ENCODE measurements around the gene GLG1. TPM values are rescaled to one million over a fixed set of nuclear protein-coding genes. Genes with fewer than 3 reads are reported as not detected.
"Not testable (repeated sequence)": the region's sequence is repeated elsewhere in the genome, so short reads cannot be mapped to it uniquely, and the experiment has no call there.

The GLG1 gene
- total RNA-seq, 1 experiment from 2014 or later: 117 TPM

- POLR2A ChIA-PET (ENCODE audit: unreplicated experiment); H3K9me2 ChIP-seq (ENCODE audit: insufficient read depth); BruUV-seq (replicated peaks); H3K4me2 ChIP-seq; H3K27me3 ChIP-seq (ENCODE audit: insufficient read depth, low read depth); H2AFZ ChIP-seq; H3K9me3 ChIP-seq (ENCODE audit: insufficient read depth, low read depth); H3K79me2 ChIP-seq (ENCODE audit: low read depth); H3F3A ChIP-seq (ENCODE audit: insufficient read depth, low read depth); CTCF ChIA-PET; H3K4me3 ChIP-seq; H4K20me1 ChIP-seq (ENCODE audit: insufficient read depth); H3K4me1 ChIP-seq (replicated peaks; ENCODE audit: insufficient read depth); H3K36me3 ChIP-seq (ENCODE audit: low read depth); H3K27ac ChIP-seq: not testable (repeated sequence)
- TF ChIP-seq, protein P1, sequence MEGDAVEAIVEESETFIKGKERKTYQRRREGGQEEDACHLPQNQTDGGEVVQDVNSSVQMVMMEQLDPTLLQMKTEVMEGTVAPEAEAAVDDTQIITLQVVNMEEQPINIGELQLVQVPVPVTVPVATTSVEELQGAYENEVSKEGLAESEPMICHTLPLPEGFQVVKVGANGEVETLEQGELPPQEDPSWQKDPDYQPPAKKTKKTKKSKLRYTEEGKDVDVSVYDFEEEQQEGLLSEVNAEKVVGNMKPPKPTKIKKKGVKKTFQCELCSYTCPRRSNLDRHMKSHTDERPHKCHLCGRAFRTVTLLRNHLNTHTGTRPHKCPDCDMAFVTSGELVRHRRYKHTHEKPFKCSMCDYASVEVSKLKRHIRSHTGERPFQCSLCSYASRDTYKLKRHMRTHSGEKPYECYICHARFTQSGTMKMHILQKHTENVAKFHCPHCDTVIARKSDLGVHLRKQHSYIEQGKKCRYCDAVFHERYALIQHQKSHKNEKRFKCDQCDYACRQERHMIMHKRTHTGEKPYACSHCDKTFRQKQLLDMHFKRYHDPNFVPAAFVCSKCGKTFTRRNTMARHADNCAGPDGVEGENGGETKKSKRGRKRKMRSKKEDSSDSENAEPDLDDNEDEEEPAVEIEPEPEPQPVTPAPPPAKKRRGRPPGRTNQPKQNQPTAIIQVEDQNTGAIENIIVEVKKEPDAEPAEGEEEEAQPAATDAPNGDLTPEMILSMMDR (conservative IDR thresholded peaks at IDR 0.05): peak; percentile 88
- intact Hi-C loops (cut with micrococcal nuclease; ENCODE audit: unreplicated experiment): loop anchor here (10.0 kb wide), 1 partner anchor 125 kb away; no protein-coding TSS in a partner anchor
- DNase-seq: peak in 1 of 2 experiments; percentile 32
Measured at GRCh38 chr16:74430036-74430712, 176.7 kb downstream of the GLG1 start.

- H3K9me2 ChIP-seq (ENCODE audit: insufficient read depth); POLR2A ChIA-PET (ENCODE audit: unreplicated experiment); intact Hi-C loops (cut with micrococcal nuclease; ENCODE audit: unreplicated experiment); H2AFZ ChIP-seq; H3K4me2 ChIP-seq; BruUV-seq (replicated peaks); H3K79me2 ChIP-seq (ENCODE audit: low read depth); H3K4me3 ChIP-seq; H3K27me3 ChIP-seq (ENCODE audit: insufficient read depth, low read depth); DNase-seq; H3K4me1 ChIP-seq (replicated peaks; ENCODE audit: insufficient read depth); H4K20me1 ChIP-seq (ENCODE audit: insufficient read depth); H3K36me3 ChIP-seq (ENCODE audit: low read depth); H3K27ac ChIP-seq; H3F3A ChIP-seq (ENCODE audit: insufficient read depth, low read depth); CTCF ChIA-PET; H3K9me3 ChIP-seq (ENCODE audit: insufficient read depth, low read depth): not testable (repeated sequence)
Measured at GRCh38 chr16:74428493-74428892, 178.4 kb downstream of the GLG1 start.

- CTCF ChIA-PET: interaction anchor here (0.6 kb wide), 1 partner anchor 113 kb away, joined by 3 read pairs; no protein-coding TSS in a partner anchor
- H2AFZ ChIP-seq; H3K4me3 ChIP-seq; H3K9me3 ChIP-seq (ENCODE audit: insufficient read depth, low read depth); H3K36me3 ChIP-seq (ENCODE audit: low read depth); H3K27me3 ChIP-seq (ENCODE audit: insufficient read depth, low read depth); POLR2A ChIA-PET (ENCODE audit: unreplicated experiment); H3K4me2 ChIP-seq; H3K27ac ChIP-seq; H3K9me2 ChIP-seq (ENCODE audit: insufficient read depth); H3K79me2 ChIP-seq (ENCODE audit: low read depth); intact Hi-C loops (cut with micrococcal nuclease; ENCODE audit: unreplicated experiment); BruUV-seq (replicated peaks); H3F3A ChIP-seq (ENCODE audit: insufficient read depth, low read depth); H3K4me1 ChIP-seq (replicated peaks; ENCODE audit: insufficient read depth); H4K20me1 ChIP-seq (ENCODE audit: insufficient read depth); DNase-seq: not testable (repeated sequence)
Measured at GRCh38 chr16:74425751-74426150, 181.2 kb downstream of the GLG1 start.

DNA sequence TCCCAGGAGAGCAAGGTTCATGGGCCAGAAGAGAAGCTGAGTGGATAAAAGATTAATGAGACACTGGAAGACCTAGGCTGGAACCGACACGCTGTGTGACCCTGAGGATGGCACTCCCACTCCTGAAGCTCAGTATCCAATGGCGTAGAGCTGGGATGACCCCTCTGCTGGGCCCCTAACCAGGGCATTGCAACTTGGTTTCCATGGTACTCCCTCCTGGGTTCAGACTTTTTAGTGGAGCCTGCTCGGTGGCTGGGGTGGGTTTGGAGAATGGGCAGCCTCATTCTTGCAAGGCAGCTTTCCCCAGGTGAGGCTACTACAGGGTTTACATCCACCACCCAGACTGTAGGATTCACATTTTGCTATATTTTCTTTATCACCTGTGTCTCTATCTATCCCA, 183.2 kb downstream of the GLG1 start:
- POLR2A ChIA-PET (ENCODE audit: unreplicated experiment); H3K36me3 ChIP-seq (ENCODE audit: low read depth); H4K20me1 ChIP-seq (ENCODE audit: insufficient read depth); DNase-seq; H3K79me2 ChIP-seq (ENCODE audit: low read depth); BruUV-seq (replicated peaks); H3F3A ChIP-seq (ENCODE audit: insufficient read depth, low read depth); H3K4me2 ChIP-seq; H3K4me3 ChIP-seq; H3K27me3 ChIP-seq (ENCODE audit: insufficient read depth, low read depth); intact Hi-C loops (cut with micrococcal nuclease; ENCODE audit: unreplicated experiment); H3K9me2 ChIP-seq (ENCODE audit: insufficient read depth); H3K27ac ChIP-seq; H3K9me3 ChIP-seq (ENCODE audit: insufficient read depth, low read depth); H2AFZ ChIP-seq; H3K4me1 ChIP-seq (replicated peaks; ENCODE audit: insufficient read depth): not testable (repeated sequence)
- CTCF ChIA-PET: interaction anchor here (0.6 kb wide), 1 partner anchor 99 kb away, joined by 4 read pairs; no protein-coding TSS in a partner anchor

DNA sequence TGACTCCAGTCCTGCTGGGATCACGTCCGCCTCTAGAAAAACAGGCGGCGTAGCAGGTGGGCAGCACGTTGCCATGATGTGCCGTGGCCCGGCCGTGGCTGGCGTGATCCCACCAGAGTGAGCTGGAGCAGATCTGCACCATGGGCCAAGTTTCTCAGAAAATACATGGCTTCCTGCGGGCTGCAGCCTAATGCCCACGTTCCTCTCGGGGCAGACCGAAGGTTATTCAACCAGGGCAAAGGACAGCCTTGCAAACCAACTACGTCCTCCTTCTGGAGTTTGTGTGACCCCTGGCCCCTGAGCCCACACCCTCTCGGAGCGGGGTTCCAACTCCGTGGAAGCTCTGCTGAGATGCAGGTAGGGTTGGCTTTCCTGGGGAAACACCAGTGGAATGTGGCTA, 184.8 kb downstream of the GLG1 start:
- H3K4me2 ChIP-seq; BruUV-seq (replicated peaks); CTCF ChIA-PET; H3K4me3 ChIP-seq; DNase-seq; H3K9me3 ChIP-seq (ENCODE audit: insufficient read depth, low read depth); H3K9me2 ChIP-seq (ENCODE audit: insufficient read depth); intact Hi-C loops (cut with micrococcal nuclease; ENCODE audit: unreplicated experiment); H3F3A ChIP-seq (ENCODE audit: insufficient read depth, low read depth); H3K27me3 ChIP-seq (ENCODE audit: insufficient read depth, low read depth); H3K36me3 ChIP-seq (ENCODE audit: low read depth); H3K4me1 ChIP-seq (replicated peaks; ENCODE audit: insufficient read depth); H4K20me1 ChIP-seq (ENCODE audit: insufficient read depth); H3K27ac ChIP-seq; H2AFZ ChIP-seq; POLR2A ChIA-PET (ENCODE audit: unreplicated experiment); H3K79me2 ChIP-seq (ENCODE audit: low read depth): not testable (repeated sequence)

DNA sequence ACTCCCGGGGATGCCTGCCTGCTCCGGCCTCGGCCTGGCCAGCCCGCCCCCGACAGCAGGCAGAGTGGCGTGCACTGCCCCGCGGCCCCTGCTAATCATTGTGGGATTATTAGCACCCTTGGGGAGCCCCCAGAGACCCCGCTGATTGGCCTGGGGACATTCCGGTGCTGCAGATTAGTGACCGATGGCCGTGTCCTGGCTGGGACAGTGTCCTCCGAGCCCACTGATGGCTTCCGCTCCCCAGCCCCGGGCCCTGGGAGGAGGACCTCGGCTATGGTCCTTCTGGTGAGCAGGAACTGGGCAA, 185.5 kb downstream of the GLG1 start:
- H3K4me1 ChIP-seq (replicated peaks; ENCODE audit: insufficient read depth); H3K27me3 ChIP-seq (ENCODE audit: insufficient read depth, low read depth); H3K4me2 ChIP-seq; CTCF ChIA-PET; H3K36me3 ChIP-seq (ENCODE audit: low read depth); H4K20me1 ChIP-seq (ENCODE audit: insufficient read depth); BruUV-seq (replicated peaks); intact Hi-C loops (cut with micrococcal nuclease; ENCODE audit: unreplicated experiment); H3K79me2 ChIP-seq (ENCODE audit: low read depth); H3K27ac ChIP-seq; H3F3A ChIP-seq (ENCODE audit: insufficient read depth, low read depth); POLR2A ChIA-PET (ENCODE audit: unreplicated experiment); H3K9me3 ChIP-seq (ENCODE audit: insufficient read depth, low read depth); H2AFZ ChIP-seq; DNase-seq; H3K4me3 ChIP-seq; H3K9me2 ChIP-seq (ENCODE audit: insufficient read depth): not testable (repeated sequence)

Measured in PC-9 (cell line).